Astrocyte (in vitro differentiated cells and primary cell): ENCODE results near the gene DHRS3. TPM values are rescaled to one million over a fixed set of nuclear protein-coding genes. Genes with fewer than 3 reads are reported as not detected.

Experiments used
- DNase-seq: peaks from one replicate; pipeline ENCODE4 v3.0.0-alpha.2; 2010; ENCODE audit warnings: low read depth
- FAIRE-seq: peaks from 2 replicates; lab custom pipeline; 2011; peaks lifted over from hg19 to GRCh38; lab: Jason Lieb, UNC
- H2AFZ ChIP-seq: 2 replicates; pipeline ENCODE4 v1.6.0; 2012; ENCODE audit warnings: low read depth, low read length, inconsistent platforms
- H3K27ac ChIP-seq: 2 replicates; pipeline ENCODE4 v1.5.1; 2011; ENCODE audit warnings: low read depth, low read length, inconsistent platforms
- H3K27me3 ChIP-seq: 2 replicates; pipeline ENCODE4 v1.6.0; 2011; ENCODE audit warnings: low read length, inconsistent platforms; ENCODE audit not compliant: insufficient read depth
- H3K36me3 ChIP-seq: 2 replicates; pipeline ENCODE4 v1.5.1; 2011; ENCODE audit warnings: low read length, inconsistent platforms; ENCODE audit not compliant: insufficient read depth
- H3K4me1 ChIP-seq: 2 replicates; pipeline ENCODE4 v1.5.1; 2011; ENCODE audit warnings: low read length, inconsistent platforms; ENCODE audit not compliant: insufficient read depth
- H3K4me2 ChIP-seq: 2 replicates; pipeline ENCODE4 v1.6.0; 2012; ENCODE audit warnings: low read length, inconsistent platforms
- H3K4me3 ChIP-seq: 2 replicates; pipeline ENCODE4 v1.5.1; 2011; ENCODE audit warnings: low read depth, mild to moderate bottlenecking, low read length, inconsistent platforms; ENCODE audit not compliant: insufficient read depth
- H3K79me2 ChIP-seq: 2 replicates; pipeline ENCODE4 v1.6.0; 2012; ENCODE audit warnings: mild to moderate bottlenecking, low read length, inconsistent platforms; ENCODE audit not compliant: insufficient read depth
- H3K9ac ChIP-seq: 2 replicates; pipeline ENCODE4 v1.6.0; 2012; ENCODE audit warnings: mild to moderate bottlenecking, low read length, inconsistent platforms
- H3K9me3 ChIP-seq: 2 replicates; pipeline ENCODE4 v1.5.1; 2012; ENCODE audit warnings: low read depth, mild to moderate bottlenecking, low read length, inconsistent platforms; ENCODE audit not compliant: insufficient read depth
- H4K20me1 ChIP-seq: 2 replicates; pipeline ENCODE4 v1.6.0; 2012; ENCODE audit warnings: low read length, inconsistent platforms; ENCODE audit not compliant: insufficient read depth
- H3K27ac Mint-ChIP-seq: one replicate; pipeline ENCODE4 v1.8.0; 2021; ENCODE audit warnings: mild to moderate bottlenecking, mixed read lengths; ENCODE audit not compliant: unreplicated experiment
- H3K27me3 Mint-ChIP-seq: one replicate; pipeline ENCODE4 v1.8.0; 2021; ENCODE audit warnings: low read depth, mixed read lengths; ENCODE audit not compliant: unreplicated experiment
- H3K36me3 Mint-ChIP-seq: one replicate; pipeline ENCODE4 v1.8.0; 2021; ENCODE audit warnings: low read depth, mixed read lengths; ENCODE audit not compliant: unreplicated experiment
- H3K4me1 Mint-ChIP-seq: one replicate; pipeline ENCODE4 v1.8.0; 2021; ENCODE audit warnings: low read depth, mixed read lengths; ENCODE audit not compliant: unreplicated experiment
- H3K4me3 Mint-ChIP-seq: one replicate; pipeline ENCODE4 v1.8.0; 2021; ENCODE audit warnings: mild to moderate bottlenecking, moderate library complexity, mixed read lengths; ENCODE audit not compliant: unreplicated experiment
- H3K9me3 Mint-ChIP-seq: one replicate; pipeline ENCODE4 v1.8.0; 2021; ENCODE audit warnings: mild to moderate bottlenecking, mixed read lengths; ENCODE audit not compliant: unreplicated experiment
- EZH2 ChIP-seq: IDR thresholded peaks from 2 replicates; pipeline ENCODE4 v1.6.1; 2012; ENCODE audit warnings: mild to moderate bottlenecking, low read length, inconsistent platforms; ENCODE audit not compliant: insufficient read depth
- total RNA-seq: library from RNA; stranded (reverse); gene quantifications from 2 replicates; pipeline ENCODE4 v1.2.1, GENCODE V29; 2021
- TF ChIP-seq, protein P1 (sequence below): IDR thresholded peaks from 2 replicates; pipeline ENCODE4 v1.5.1; 2011; ENCODE audit warnings: low read depth, mild to moderate bottlenecking, inconsistent platforms, low read length, moderate library complexity; ENCODE audit not compliant: insufficient read depth

Gene DHRS3
- total RNA-seq, 1 donor from 2014 or later: 3.4 TPM

DNA sequence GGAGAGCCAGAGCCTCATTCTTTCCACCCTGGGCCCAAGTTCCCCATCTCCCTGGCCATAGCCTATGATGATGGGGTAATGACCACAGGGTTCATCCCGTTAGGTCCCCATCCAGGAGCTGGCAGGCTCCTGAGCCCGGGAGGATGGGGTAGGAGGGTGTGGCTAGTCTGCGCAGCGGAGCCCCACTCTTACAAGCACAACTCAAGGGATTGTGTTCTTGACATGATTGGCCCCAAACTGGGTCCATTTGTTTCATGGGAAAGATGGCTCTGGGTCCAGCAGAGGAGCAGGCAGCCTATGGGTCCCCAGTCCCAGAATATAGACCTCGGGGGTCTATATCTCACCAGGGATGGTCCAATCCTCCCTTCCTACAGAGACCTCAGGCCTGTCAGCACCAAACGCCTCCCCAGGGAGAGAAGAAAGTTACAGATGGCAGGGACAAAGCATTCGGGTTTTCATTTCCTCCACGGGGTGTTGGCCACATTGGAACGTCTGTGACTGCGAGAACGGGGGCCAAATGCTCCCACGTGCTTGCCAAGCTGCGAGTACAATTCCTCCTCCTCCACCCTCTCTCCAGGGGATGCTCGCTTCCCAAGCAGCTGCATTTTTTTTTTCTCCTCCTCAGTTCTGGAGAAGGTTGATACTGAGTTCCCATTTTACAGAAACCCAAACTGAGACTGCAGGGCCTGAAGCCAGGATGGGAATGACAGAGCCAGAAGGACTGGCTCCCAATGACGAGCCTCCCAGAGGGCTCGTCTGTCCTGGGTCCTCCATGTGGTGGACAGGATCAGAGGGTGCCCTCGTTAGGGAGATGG is 71.0 kb downstream of the DHRS3 start:
- peaks cover 22% of the 10 kb centered on the region for H3K27me3 Mint-ChIP-seq
- Histone ChIP-seq H3K9ac (no peak overlapping the region), H2AFZ (no peak overlapping the region), H3K4me2 (no peak overlapping the region), H4K20me1 (no peaks in the 10 kb centered on the region), H3K9me3 (no peaks in the 10 kb centered on the region), H3K36me3 (no peaks in the 10 kb centered on the region), H3K4me3 (no peak overlapping the region), H3K27ac (no peak overlapping the region), H3K79me2 (no peaks in the 10 kb centered on the region), H3K4me1 (peaks cover 18% of the 10 kb centered on the region), H3K27me3 (peaks cover 2% of the 10 kb centered on the region)
- no peaks in the 10 kb centered on the region for H3K9me3 Mint-ChIP-seq
- DNase-seq (no peak), FAIRE-seq (no peak)
- TF ChIP-seq EZH2: no peak
- TF ChIP-seq, protein P1, sequence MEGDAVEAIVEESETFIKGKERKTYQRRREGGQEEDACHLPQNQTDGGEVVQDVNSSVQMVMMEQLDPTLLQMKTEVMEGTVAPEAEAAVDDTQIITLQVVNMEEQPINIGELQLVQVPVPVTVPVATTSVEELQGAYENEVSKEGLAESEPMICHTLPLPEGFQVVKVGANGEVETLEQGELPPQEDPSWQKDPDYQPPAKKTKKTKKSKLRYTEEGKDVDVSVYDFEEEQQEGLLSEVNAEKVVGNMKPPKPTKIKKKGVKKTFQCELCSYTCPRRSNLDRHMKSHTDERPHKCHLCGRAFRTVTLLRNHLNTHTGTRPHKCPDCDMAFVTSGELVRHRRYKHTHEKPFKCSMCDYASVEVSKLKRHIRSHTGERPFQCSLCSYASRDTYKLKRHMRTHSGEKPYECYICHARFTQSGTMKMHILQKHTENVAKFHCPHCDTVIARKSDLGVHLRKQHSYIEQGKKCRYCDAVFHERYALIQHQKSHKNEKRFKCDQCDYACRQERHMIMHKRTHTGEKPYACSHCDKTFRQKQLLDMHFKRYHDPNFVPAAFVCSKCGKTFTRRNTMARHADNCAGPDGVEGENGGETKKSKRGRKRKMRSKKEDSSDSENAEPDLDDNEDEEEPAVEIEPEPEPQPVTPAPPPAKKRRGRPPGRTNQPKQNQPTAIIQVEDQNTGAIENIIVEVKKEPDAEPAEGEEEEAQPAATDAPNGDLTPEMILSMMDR: no peak
- H3K4me3 Mint-ChIP-seq: no peak overlapping the region
- H3K36me3 Mint-ChIP-seq: no peaks in the 10 kb centered on the region
- H3K27ac Mint-ChIP-seq: no peak overlapping the region
- H3K4me1 Mint-ChIP-seq: peaks cover 5% of the 10 kb centered on the region

DNA sequence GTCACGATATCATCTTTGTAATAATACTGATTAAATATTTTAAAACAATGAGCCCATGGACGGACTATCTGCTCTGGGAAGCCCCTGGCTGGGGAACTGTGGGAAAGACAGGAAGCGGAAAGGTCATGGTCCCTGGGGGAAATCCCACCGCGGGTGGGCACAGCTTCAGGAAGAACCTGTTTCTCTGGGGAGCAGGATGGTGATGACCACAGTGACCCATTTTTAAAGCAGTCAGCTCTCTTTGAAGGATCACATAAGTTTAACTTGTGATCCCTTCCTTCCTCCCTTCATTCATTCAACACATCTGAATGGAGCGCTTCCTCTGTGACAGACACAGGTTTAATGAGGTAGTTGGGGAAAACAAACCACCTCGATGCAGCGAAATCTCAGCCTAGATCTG is 73.0 kb downstream of the DHRS3 start:
- Mint-ChIP-seq H3K27me3 (peaks cover 24% of the 10 kb centered on the region), H3K4me3 (no peak overlapping the region), H3K36me3 (no peaks in the 10 kb centered on the region), H3K27ac (no peak overlapping the region), H3K9me3 (no peaks in the 10 kb centered on the region), H3K4me1 (peaks cover 5% of the 10 kb centered on the region)
- H3K79me2 ChIP-seq: no peaks in the 10 kb centered on the region
- FAIRE-seq (no peak), DNase-seq (no peak)
- H3K9ac ChIP-seq: no peak overlapping the region
- H3K4me1 ChIP-seq: peaks cover 31% of the 10 kb centered on the region
- H2AFZ ChIP-seq: no peak overlapping the region
- H3K27ac ChIP-seq: no peak overlapping the region
- no peaks in the 10 kb centered on the region for H3K36me3 ChIP-seq
- no peak for TF ChIP-seq EZH2
- H4K20me1 ChIP-seq: no peaks in the 10 kb centered on the region
- H3K4me2 ChIP-seq: no peak overlapping the region
- H3K9me3 ChIP-seq: no peaks in the 10 kb centered on the region
- peaks cover 2% of the 10 kb centered on the region for H3K27me3 ChIP-seq
- H3K4me3 ChIP-seq: no peak overlapping the region

DNA sequence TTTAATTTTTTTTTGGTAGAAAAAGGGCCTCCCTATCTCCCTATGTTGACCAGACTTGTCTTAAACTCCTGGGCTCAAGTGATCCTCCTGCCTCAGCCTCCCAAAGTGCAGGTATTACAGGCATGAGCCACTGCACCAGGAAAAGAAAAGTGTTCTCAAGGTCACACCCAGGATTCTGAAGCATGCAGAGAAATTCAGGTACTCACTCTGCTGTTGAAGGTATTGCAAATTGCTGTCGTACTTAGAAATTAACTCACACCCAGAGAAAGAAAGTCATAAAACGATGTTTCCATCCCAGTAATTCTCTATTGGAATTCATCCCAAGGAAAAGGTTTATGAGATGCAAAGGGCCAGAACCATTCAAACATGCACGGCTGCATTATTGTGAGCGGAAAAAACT is 73.7 kb downstream of the DHRS3 start:
- no peaks in the 10 kb centered on the region for H3K9me3 Mint-ChIP-seq
- Histone ChIP-seq H3K4me2 (no peak overlapping the region), H3K4me1 (peaks cover 28% of the 10 kb centered on the region), H3K79me2 (no peaks in the 10 kb centered on the region), H3K27ac (no peak overlapping the region), H3K9ac (no peak overlapping the region), H3K36me3 (no peaks in the 10 kb centered on the region), H4K20me1 (no peaks in the 10 kb centered on the region), H2AFZ (no peak overlapping the region), H3K27me3 (peaks cover 2% of the 10 kb centered on the region), H3K9me3 (no peaks in the 10 kb centered on the region), H3K4me3 (no peak overlapping the region)
- FAIRE-seq (no peak), DNase-seq (no peak)
- TF ChIP-seq, protein P1: no peak
- TF ChIP-seq EZH2: no peak
- peaks cover 20% of the 10 kb centered on the region for H3K27me3 Mint-ChIP-seq
- no peaks in the 10 kb centered on the region for H3K4me1 Mint-ChIP-seq
- no peaks in the 10 kb centered on the region for H3K36me3 Mint-ChIP-seq
- H3K27ac Mint-ChIP-seq: no peak overlapping the region
- H3K4me3 Mint-ChIP-seq: no peak overlapping the region
